ENCODE results near the gene GALP.
"Not testable (repeated sequence)": the region's sequence is repeated elsewhere in the genome, so short reads cannot be mapped to it uniquely, and the experiment has no call there.

The GALP gene

GRCh38 chr19:56175861-56176307 is at the start of gene GALP:
Gene GALP, plus strand, starts transcription at chr19:56176008. Its CDS starts 1,101 bp downstream, at chr19:56177109.
- in situ Hi-C loops (cut with HindIII; ENCODE audit: low pct_ligation_motif_present, low pct_unique_long_range_greater_than_20kb, low sequenced_read_pairs), result not testable (repeated sequence)

GRCh38 chr19:56126983-56127780 is 48.6 kb upstream of the GALP start:
- in situ Hi-C loops (cut with HindIII; ENCODE audit: low pct_ligation_motif_present, low pct_unique_long_range_greater_than_20kb, low sequenced_read_pairs), result no loop called here
- no peak for DNase-seq

More at GRCh38 chr19:56175861-56176307, at the start of gene GALP:
- DNase-seq, result not testable (repeated sequence)

DNA sequence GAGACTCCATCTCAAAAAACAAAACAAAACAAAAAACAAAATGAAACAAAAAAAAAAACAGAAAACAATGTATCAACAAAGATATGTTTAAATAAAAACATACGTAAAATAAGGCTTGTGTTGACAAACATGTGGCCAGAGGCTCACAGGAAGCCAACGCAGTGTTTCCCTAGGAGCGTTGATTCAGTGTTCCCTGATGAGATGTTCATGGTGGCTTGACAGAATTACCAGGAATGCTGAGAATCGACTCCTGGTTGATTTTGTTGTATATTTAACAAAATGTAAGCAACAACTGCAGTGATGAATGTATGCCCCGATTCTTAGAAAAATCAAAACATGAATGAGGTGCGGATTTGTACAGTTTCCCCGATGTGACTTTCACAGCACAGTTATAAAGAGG is 45.8 kb upstream of the GALP start:
- in situ Hi-C loops (cut with HindIII; ENCODE audit: low pct_ligation_motif_present, low pct_unique_long_range_greater_than_20kb, low sequenced_read_pairs), result no loop called here
- no peak for DNase-seq

GRCh38 chr19:56131651-56132050 is 44.2 kb upstream of the GALP start:
- DNase-seq, result no peak
- in situ Hi-C loops (cut with HindIII; ENCODE audit: low pct_ligation_motif_present, low pct_unique_long_range_greater_than_20kb, low sequenced_read_pairs), result no loop called here

- in situ Hi-C loops (cut with HindIII; ENCODE audit: low pct_ligation_motif_present, low pct_unique_long_range_greater_than_20kb, low sequenced_read_pairs), result no loop called here
- DNase-seq, result no peak
These were observed 43.4 kb upstream of the GALP start for GRCh38 chr19:56132316-56132822.

- no peak for DNase-seq
- in situ Hi-C loops (cut with HindIII; ENCODE audit: low pct_ligation_motif_present, low pct_unique_long_range_greater_than_20kb, low sequenced_read_pairs), result no loop called here
These were observed 41.8 kb upstream of the GALP start for GRCh38 chr19:56133858-56134653.

GRCh38 chr19:56134654-56134921 is 41.2 kb upstream of the GALP start:
- in situ Hi-C loops (cut with HindIII; ENCODE audit: low pct_ligation_motif_present, low pct_unique_long_range_greater_than_20kb, low sequenced_read_pairs), result no loop called here
- no peak for DNase-seq

DNA sequence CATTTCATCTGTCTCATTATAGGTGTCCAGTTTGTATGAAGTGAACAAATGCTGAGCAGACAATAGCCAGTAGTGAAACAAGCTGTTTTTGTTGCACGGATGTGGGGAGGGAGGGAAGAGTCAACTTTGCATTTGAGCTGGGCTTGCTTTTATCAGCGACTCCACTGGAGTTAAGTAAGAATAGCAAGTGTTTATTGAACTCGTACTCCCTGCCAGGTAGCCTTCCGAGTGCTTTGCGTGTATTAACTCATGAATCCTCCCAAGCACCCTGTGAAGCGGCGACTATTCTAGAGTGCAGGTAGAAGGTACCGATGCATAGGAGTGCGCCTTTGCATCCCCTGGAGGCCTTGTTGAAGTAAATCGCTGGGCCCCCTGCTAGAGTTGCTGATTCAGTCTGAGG is 39.4 kb upstream of the GALP start:
- no peak for DNase-seq
- in situ Hi-C loops (cut with HindIII; ENCODE audit: low pct_ligation_motif_present, low pct_unique_long_range_greater_than_20kb, low sequenced_read_pairs), result no loop called here

DNA sequence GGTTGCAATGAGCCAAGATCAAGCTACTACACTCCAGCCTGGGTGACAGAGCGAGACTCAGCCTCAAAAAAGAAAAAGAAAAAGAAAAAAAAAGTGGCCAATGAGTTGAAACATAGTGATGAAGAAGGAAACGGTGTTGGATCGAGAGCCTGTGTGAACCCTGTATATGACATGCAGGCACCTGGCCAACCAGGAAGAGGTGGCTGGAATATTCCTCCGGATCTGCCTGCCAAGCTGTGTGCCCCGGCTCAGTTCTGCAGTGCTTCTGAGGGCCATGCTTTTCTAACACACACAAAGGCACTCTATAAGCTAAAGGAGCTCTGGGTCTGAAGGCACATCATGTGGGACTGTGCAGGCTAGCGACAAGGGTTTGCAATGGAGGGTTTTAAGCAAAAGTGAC is 38.4 kb upstream of the GALP start:
- no peak for DNase-seq
- in situ Hi-C loops (cut with HindIII; ENCODE audit: low pct_ligation_motif_present, low pct_unique_long_range_greater_than_20kb, low sequenced_read_pairs), result no loop called here

DNA sequence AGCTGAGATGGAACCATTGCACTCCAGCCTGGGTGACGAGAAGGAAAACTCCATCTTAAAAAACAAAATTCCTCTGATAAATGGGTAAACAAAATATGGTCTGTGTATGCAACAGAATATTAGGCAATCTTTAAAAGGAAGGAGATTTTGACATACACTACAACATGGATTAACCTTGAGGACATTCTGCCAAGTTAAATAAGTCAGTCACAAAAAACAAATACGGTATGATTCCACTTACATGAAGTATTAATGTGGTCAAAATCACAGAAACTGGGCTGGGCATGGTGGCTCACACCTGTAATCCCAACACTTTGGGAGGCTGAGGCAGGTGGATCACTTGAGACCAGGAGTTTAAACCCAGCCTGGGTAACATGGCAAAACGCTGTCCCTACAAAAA is 37.7 kb upstream of the GALP start:
- in situ Hi-C loops (cut with HindIII; ENCODE audit: low pct_ligation_motif_present, low pct_unique_long_range_greater_than_20kb, low sequenced_read_pairs), result no loop called here
- DNase-seq, result no peak

DNA sequence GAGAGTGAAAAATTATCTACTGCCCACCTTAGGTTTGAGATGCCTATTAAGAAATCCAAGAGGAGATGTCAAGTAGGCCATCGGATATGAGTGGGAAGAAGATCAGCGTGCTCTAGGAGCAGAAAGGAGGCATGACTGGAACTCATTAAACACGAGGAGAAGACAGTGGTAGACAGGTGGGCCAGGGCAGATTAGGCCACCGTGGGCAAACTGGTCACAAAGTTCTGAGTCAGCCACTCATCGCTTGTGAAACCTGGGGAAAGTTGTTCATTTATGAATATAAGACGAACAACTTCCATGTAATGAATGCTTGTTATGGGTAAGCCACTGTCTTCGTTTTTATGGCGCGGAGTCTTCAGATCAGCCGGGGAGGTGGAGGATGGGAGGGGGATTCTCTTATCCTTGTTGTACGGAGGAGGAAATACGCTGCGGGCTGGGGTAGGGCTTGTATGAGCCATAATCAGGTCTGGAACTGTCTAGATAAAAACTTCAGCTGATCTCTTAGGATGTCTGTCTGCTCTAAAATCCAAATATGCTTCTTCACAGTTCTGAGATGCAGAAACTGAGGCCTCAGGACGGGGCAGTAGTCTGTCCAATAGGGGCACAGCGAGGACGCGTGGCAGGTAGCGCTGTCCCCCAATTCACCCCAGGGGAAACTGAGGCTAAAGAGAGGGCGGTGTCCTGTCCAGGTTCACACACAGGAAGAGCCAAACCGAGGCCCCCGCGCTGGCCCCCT is 35.8 kb upstream of the GALP start:
- DNase-seq, result no peak
- in situ Hi-C loops (cut with HindIII; ENCODE audit: low pct_ligation_motif_present, low pct_unique_long_range_greater_than_20kb, low sequenced_read_pairs), result no loop called here

DNA sequence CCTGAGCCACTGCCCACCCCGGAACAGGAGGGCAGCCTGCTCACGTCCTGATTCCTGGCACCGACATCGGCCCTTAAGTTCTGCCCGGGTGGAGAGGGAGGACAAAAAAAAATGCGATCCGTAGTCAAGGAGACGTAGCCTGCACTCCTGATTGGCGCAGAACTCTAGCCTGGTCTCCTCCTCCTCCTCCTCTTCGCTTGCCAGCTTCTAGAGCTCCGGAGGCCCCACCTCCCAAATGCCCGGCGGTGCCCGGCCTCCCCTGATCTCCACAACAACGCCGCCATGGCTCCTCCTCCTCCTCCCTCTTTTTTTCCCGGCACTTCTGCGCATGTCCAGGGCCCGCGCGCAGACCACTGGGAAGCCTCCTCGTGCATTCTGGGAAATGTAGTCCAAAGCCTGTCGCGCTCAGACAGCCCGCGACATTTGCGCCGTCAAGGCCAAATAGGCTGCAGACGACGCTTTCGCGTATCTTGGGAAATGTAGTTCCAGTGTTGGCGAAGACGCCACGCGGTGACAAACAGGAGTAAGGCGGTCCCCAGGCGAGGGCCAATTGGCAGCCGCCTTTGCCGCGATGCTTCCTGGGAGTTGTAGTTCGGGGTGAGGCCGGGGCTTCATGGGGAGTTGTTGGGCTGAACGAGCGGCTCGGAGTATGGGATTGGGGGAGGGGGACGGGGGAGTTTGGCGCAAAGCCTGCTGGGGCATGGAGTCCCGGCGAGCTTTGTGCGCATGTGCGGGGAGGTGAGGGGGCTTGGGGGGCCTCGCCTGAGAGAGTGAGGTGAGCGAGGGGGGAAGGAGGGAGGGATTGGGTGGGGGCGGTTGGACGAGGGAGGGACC is 35.0 kb upstream of the GALP start, which contains the start of gene ZNF444:
TSS of gene ZNF444 (plus strand) at position 705 of the 834 bp plus-strand sequence. CDS start 5,625 bp downstream, outside the sequence.
- peak; percentile 98 for DNase-seq
- in situ Hi-C loops (cut with HindIII; ENCODE audit: low pct_ligation_motif_present, low pct_unique_long_range_greater_than_20kb, low sequenced_read_pairs), result no loop called here

DNA sequence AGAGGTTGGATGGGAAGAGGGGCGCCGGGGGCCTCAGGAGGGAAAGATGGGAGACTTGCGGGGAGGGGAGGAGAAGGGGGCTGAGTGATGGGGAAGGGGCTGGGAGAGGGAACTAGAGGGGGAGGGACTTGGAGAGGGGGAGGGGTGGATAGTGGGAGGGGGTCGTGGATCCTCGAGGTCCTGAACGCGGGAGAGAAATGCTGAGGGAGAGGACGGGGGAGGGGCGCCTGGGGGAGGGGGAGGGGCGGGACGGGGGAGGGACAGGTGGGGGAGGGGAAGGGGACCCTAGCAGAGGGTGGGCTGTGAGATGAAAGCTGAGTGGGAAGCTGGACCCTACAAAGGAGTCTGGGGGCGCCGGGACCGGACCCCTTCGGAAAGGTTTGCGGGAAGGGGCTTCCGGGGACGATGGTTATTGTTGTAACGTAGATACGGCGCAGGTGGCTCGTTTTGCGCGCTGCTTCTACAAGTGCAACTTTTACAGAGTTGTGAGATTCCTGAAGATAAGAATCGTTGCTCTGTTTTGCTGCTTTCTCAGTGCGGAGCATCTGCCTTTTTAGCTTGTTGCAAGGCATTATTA is 34.3 kb upstream of the GALP start:
- no peak for DNase-seq

DNA sequence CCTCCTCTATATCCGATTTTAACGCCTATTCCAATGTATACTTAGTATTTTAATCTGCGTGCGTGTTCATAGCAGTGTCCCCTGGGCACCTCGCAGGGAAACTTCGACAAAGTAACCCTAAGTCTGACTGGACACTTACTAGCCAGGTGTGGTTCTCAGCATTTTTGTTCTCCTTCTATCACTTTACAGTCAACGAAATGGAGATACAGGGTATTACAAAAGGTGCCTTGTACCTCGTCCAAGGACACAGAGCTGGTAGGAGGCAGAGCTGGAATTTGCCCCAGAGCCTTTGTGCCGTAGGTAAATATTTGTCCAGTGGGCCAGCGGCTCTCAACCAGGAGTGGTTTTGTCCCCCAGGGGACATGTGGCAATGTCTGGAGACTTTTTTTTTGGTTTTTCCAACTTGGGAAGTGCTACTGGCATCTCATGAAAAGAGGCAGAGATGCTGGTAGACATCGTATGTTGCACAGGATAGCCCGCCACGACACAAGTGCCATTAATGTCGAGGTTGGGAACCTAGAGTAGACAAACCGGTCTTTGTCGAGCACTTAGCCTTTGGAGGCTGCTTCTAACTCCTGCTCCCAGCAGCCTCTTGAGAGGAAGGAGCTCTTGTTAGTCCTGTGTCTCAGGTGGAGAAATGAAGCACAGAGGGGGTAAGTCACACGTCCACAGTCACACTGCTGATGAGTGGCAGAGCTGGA is 33.6 kb upstream of the GALP start:
- no peak for DNase-seq
- in situ Hi-C loops (cut with HindIII; ENCODE audit: low pct_ligation_motif_present, low pct_unique_long_range_greater_than_20kb, low sequenced_read_pairs), result no loop called here

More for the DNA sequence above, 34.3 kb upstream of the GALP start:
- in situ Hi-C loops (cut with HindIII; ENCODE audit: low pct_ligation_motif_present, low pct_unique_long_range_greater_than_20kb, low sequenced_read_pairs), result no loop called here

- no peak for DNase-seq
- in situ Hi-C loops (cut with HindIII; ENCODE audit: low pct_ligation_motif_present, low pct_unique_long_range_greater_than_20kb, low sequenced_read_pairs), result no loop called here
These were observed 32.8 kb upstream of the GALP start for GRCh38 chr19:56142897-56143434.

DNA sequence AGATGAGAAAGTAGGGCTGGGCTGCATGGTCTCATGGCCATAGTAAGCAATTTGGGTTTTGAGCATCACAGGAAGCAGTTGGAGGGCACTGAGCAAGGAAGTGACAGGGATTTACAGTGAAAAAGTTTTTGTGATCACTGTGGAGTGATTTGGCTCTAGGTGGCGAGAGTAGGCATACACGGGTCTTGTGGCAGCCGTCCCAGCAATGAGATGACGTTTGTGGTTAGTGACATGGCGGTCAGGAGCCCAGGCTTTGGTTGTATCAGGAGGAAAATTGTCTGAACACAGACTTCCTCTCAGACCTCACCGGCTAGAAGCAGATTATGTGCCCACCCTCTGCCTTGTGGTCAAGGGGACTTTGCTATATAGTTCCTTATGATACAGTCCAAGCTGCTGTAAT is 31.4 kb upstream of the GALP start:
- in situ Hi-C loops (cut with HindIII; ENCODE audit: low pct_ligation_motif_present, low pct_unique_long_range_greater_than_20kb, low sequenced_read_pairs), result no loop called here
- no peak for DNase-seq

DNA sequence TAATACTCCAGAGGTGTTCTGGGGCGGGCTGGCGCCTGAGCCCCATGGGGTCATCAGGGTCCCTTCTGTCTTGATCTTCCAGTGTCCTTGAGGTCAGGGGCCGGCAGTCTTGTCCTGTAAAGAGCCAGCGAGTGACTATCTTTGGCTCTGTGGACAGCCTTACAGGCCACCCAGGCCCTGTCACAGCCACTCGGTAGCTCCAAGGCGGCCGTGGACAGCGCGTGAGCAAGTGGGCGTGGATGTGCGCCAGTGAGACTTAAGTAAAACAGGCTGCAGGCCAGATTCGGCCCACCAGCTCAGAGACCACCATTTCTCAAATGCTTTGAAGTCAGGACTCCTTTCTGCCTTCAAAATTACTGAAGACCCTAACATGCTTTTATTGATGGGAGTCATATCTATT is 31.0 kb upstream of the GALP start:
- in situ Hi-C loops (cut with HindIII; ENCODE audit: low pct_ligation_motif_present, low pct_unique_long_range_greater_than_20kb, low sequenced_read_pairs), result no loop called here
- DNase-seq, result no peak

Measured in ACHN (cell line).